ENCODE measurements around the gene MARK3.

- TF ChIP-seq CTCF (IDR thresholded peaks at IDR 0.05) (no peak), POLR2A (IDR thresholded peaks at IDR 0.05) (no peak), EP300 (IDR thresholded peaks at IDR 0.05) (no peak)
Observed at GRCh38 chr14:103519837-103520212, 134.6 kb downstream of the MARK3 start.
